Dedifferentiated amniotic fluid mesenchymal stem cell (primary cell): ENCODE data around the gene BACE1-AS.
"Not testable (repeated sequence)": the region's sequence is repeated elsewhere in the genome, so short reads cannot be mapped to it uniquely, and the experiment has no call there.

ENCODE experiments used
- DNase-seq: peaks from one replicate; pipeline ENCODE4 v3.0.0-alpha.2; 2016; ENCODE audit errors: extremely low spot score

BACE1-AS gene

GRCh38 chr11:117290809-117291396 is at the start of gene BACE1-AS:
TSS of gene BACE1-AS (plus strand) at chr11:117291346.
- no peak for DNase-seq

- no peak for DNase-seq
These were observed 42.8 kb upstream of the BACE1-AS start for GRCh38 chr11:117248341-117248740.

- no peak for DNase-seq
These were observed 41.6 kb upstream of the BACE1-AS start for GRCh38 chr11:117249571-117249970.

GRCh38 chr11:117251506-117251905 is 39.6 kb upstream of the BACE1-AS start:
- DNase-seq = no peak

GRCh38 chr11:117255966-117256365 is 35.2 kb upstream of the BACE1-AS start:
- DNase-seq = no peak

- no peak for DNase-seq
These were observed 34.6 kb upstream of the BACE1-AS start for GRCh38 chr11:117256573-117256972.

GRCh38 chr11:117258576-117258975 is 32.6 kb upstream of the BACE1-AS start:
- DNase-seq = no peak

GRCh38 chr11:117259417-117259816 is 31.7 kb upstream of the BACE1-AS start:
- no peak for DNase-seq

GRCh38 chr11:117264624-117265323 is 26.4 kb upstream of the BACE1-AS start:
- DNase-seq = not testable (repeated sequence)

- DNase-seq = no peak
These were observed 25.4 kb upstream of the BACE1-AS start for GRCh38 chr11:117265745-117266144.

GRCh38 chr11:117269856-117270255 is 21.3 kb upstream of the BACE1-AS start:
- DNase-seq = no peak

GRCh38 chr11:117271208-117271607 is 19.9 kb upstream of the BACE1-AS start:
- no peak for DNase-seq

GRCh38 chr11:117272175-117272574 is 19.0 kb upstream of the BACE1-AS start:
- not testable (repeated sequence) for DNase-seq

- peak; percentile 20 for DNase-seq
These were observed 17.4 kb upstream of the BACE1-AS start for GRCh38 chr11:117273550-117274289.

GRCh38 chr11:117278347-117278746 is 12.8 kb upstream of the BACE1-AS start:
- no peak for DNase-seq

GRCh38 chr11:117279711-117280376 is 11.3 kb upstream of the BACE1-AS start:
- no peak for DNase-seq

GRCh38 chr11:117281159-117281558 is 10.0 kb upstream of the BACE1-AS start:
- DNase-seq = peak; percentile 54

- no peak for DNase-seq
These were observed 9.3 kb upstream of the BACE1-AS start for GRCh38 chr11:117281869-117282268.

GRCh38 chr11:117282956-117283355 is 8.2 kb upstream of the BACE1-AS start:
- DNase-seq = no peak

- no peak for DNase-seq
These were observed 7.1 kb upstream of the BACE1-AS start for GRCh38 chr11:117284053-117284452.

- DNase-seq = no peak
These were observed 4.6 kb upstream of the BACE1-AS start for GRCh38 chr11:117286588-117286987.

GRCh38 chr11:117287668-117288067 is 3.5 kb upstream of the BACE1-AS start:
- no peak for DNase-seq
